Stomach smooth muscle (tissue), 2 donors: ENCODE data around the gene CFAP43.

ENCODE experiments used
- H3K27ac ChIP-seq: one replicate; pipeline ENCODE4 v1.7.0; 2013; ENCODE audit warnings: mild to moderate bottlenecking, low read length, inconsistent platforms
- H3K27me3 ChIP-seq, 2 donors: one replicate each; pipeline ENCODE4 v1.7.0; 2013; ENCODE audit warnings: low read length in 2 of 2; ENCODE audit not compliant: insufficient read depth in 2 of 2, control insufficient read depth in 1 of 2
- H3K36me3 ChIP-seq, 2 donors: one replicate each; pipeline ENCODE4 v1.7.0; 2013; ENCODE audit warnings: low read length in 2 of 2; ENCODE audit not compliant: control insufficient read depth in 2 of 2, insufficient read depth in 2 of 2
- H3K4me1 ChIP-seq: one replicate; pipeline ENCODE4 v1.7.0; 2013; ENCODE audit warnings: low read length; ENCODE audit not compliant: control insufficient read depth, insufficient read depth
- H3K4me3 ChIP-seq, 2 donors: one replicate each; pipeline ENCODE4 v1.7.0; 2013; ENCODE audit warnings: low read length in 2 of 2
- H3K9ac ChIP-seq, 2 donors: one replicate each; pipeline ENCODE4 v1.7.0; 2013; ENCODE audit warnings: low read length in 2 of 2, mild to moderate bottlenecking in 1 of 2
- H3K9me3 ChIP-seq, 2 donors: one replicate each; pipeline ENCODE4 v1.7.0; 2013; ENCODE audit warnings: low read length in 2 of 2; ENCODE audit not compliant: control insufficient read depth in 2 of 2
- donor health status: healthy.
- donor health status: Pancreatic carcinoma.

The CFAP43 gene, protein sequence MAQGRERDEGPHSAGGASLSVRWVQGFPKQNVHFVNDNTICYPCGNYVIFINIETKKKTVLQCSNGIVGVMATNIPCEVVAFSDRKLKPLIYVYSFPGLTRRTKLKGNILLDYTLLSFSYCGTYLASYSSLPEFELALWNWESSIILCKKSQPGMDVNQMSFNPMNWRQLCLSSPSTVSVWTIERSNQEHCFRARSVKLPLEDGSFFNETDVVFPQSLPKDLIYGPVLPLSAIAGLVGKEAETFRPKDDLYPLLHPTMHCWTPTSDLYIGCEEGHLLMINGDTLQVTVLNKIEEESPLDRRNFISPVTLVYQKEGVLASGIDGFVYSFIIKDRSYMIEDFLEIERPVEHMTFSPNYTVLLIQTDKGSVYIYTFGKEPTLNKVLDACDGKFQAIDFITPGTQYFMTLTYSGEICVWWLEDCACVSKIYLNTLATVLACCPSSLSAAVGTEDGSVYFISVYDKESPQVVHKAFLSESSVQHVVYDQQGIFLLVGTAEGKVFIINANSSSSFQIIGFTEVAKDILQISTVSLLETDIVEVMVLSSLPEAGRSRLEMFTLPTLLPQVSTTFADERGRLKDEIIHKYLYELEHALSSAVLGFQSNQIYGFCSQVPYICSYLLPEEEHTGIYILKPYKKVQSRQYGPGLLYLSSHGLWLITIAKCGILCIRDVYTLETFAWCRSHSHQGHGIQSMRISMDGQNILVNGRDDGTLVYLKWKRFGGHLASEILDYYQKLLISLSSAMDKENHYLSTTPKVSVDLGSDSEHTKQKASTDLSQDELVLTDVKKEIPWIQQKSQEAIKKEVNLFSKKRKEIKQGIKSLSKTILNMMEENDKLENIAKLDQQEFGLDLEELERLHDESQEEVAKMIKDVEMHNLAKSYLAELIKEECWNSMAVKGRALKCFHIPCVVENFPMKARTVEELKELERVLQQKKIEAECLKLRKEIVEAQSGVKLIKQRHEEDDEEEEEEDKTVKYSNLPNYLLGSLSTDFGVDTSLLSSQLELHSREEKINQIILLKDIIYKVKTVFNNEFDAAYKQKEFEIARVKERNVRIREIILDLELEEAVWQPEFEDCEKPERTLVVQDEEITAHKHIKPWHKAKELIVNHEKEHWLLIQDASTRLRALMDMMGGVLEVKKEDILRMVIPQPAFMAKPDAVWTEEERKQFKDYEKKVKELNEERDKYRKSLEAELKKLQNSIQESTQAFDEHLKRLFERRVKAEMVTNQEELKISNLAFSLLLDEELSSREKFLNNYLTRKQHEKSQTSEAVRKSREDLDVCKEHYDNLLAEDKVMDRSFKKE (N-terminal part only)

DNA sequence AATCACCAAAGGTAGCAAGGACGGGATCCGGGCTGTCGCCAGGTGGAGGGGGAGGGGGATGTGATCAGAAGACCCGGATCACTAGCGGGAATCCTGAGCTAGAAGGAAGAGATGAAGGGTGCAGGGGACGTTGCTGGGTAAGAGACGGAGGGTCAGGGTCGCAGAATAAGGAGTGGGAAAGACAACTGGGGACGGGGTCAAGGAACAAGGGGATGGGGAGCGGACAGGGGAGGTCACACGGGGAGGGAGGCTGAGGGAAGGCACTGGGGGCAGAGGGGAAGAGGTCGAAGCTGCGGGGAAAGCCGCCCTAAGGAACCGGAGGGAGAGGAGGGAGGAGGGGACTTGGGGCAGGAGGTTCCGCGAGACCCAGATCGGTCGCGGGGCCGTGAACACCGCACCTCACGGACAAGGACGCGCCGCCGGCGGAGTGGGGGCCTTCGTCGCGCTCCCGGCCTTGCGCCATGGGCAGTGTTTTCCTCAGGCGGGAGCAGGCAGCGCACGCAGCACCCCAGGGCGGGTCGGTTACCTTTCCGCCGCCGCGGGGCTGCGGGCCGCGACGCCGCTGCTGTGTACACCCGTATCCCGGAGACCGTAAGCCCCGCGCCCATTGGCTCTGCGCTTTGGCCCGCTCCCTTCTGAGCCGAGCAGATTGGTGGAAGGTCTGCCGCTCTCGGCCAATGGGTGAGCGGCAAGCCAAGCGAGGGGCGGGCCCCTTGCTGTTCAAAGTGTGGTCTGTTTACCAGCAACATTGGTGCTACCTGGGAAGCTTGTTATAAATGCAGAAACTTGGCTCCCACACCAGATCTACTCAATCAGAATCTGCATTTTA, at the start of gene CFAP43:
CFAP43 (minus strand) TSS at position 581 of the 829 bp plus-strand sequence; CDS start at position 463, 118 bp downstream.
- no peak within 1 kb of the TSS for H3K27ac ChIP-seq
- H3K4me3 ChIP-seq, result peak within 1 kb of the TSS; percentile 89 to 90
- no peaks in the 10 kb centered on the region for H3K9me3 ChIP-seq
- H3K27me3 ChIP-seq, result no peaks in the 10 kb centered on the region
- H3K9ac ChIP-seq, result peak within 1 kb of the TSS; percentile 80 to 86
- no peaks in the 10 kb centered on the region for H3K36me3 ChIP-seq
- peaks cover 9% of the 10 kb centered on the region for H3K4me1 ChIP-seq

DNA sequence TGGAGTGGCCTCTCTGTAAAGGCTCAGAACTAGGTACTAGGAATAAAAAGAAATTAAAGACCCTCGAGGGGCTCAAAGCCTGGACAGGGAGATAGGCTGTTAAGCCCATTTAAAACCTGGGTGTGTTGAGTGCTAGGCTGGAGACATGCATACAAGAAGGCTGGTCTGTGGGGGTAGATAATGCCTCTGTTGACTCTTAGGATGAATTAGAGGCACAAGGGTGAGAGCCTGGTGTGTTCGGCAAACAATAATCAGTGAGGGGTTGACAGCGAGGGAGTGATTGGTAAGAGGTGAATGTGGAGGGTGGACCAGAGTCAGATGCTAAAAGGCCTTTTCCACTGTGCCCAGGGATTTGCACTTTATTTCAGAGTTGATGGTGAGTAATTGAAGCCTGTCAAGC, 49.5 kb upstream of the CFAP43 start:
- Histone ChIP-seq H3K9me3 (no peaks in the 10 kb centered on the region), H3K4me3 (no peak overlapping the region), H3K27me3 (no peaks in the 10 kb centered on the region), H3K36me3 (no peaks in the 10 kb centered on the region), H3K27ac (no peak overlapping the region), H3K4me1 (no peaks in the 10 kb centered on the region), H3K9ac (no peak overlapping the region)

DNA sequence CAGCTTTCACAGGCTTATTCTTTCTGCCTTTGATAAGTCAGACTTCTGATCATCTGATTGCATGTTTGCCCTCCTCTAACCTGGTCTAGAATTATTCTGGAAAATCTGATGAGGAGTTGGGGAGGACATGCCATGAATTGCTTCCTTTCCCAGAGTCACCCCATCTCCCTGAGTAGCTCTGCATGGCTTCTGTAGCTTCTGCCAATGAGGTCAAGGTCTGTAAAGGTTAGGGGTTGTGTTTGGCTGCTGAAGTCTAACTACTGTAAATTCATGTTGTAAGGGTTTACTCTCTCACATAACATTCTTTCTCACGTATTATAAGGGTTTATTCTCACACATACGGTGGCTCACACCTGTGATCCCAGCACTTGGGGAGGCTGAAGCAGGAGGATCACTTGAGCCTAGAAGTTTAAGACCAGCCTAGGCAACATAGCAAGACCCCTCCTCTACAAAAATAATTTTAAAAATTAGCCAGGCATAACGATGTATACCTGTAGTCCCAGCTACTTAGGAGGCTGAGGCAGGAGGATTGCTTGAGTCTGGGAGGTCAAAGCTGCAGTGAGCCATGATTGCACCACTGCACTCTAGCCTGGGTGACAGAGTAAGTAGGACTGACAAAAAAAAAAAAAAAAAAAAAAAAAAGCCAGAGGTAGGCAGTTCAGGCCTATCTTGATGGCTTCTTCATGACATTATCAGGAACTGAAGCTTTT, 47.5 kb upstream of the CFAP43 start:
- H3K27me3 ChIP-seq, result peaks cover 4 to 14% of the 10 kb centered on the region in 2 donors
- no peaks in the 10 kb centered on the region for H3K36me3 ChIP-seq
- no peak overlapping the region for H3K27ac ChIP-seq
- H3K4me3 ChIP-seq, result no peak overlapping the region
- no peaks in the 10 kb centered on the region for H3K4me1 ChIP-seq
- no peaks in the 10 kb centered on the region for H3K9me3 ChIP-seq
- no peak overlapping the region for H3K9ac ChIP-seq

DNA sequence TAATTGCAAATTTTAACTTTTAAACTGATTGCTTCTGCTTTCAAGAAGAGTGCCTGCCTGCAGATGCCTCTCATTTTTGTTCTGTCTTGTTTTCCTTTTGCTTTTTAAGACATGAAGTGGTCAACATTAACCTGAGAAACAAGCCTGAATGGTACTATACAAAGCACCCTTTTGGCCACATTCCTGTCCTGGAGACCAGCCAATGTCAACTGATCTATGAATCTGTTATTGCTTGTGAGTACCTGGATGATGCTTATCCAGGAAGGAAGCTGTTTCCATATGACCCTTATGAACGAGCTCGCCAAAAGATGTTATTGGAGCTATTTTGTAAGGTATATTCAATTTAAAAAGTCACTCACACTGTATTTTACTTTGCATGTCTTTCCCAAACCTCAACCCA, 45.6 kb upstream of the CFAP43 start:
- Histone ChIP-seq H3K27me3 (peaks cover 9 to 17% of the 10 kb centered on the region in 2 donors), H3K36me3 (no peaks in the 10 kb centered on the region), H3K4me3 (no peak overlapping the region), H3K9ac (no peak overlapping the region), H3K9me3 (no peaks in the 10 kb centered on the region), H3K27ac (no peak overlapping the region), H3K4me1 (no peaks in the 10 kb centered on the region)

DNA sequence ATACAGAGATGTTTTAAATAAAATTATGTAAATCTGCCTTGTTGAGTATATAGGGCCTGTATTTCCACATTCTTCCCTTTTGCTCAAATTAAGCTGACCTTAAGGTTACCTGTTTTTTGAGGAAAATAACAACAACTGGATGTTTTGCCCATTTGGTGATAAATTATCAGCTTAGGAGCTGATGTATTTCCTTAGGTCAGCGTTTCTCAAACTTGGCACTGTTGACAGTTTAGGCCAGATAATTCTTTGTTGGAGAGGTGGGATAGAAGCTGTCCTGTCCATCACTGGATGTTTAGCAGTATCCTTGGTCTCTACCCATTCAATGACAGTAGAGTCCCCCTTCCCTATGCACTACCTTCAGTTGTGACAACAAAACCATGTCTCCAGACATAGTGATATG, 44.0 kb upstream of the CFAP43 start:
- H3K9ac ChIP-seq, result no peak overlapping the region
- no peak overlapping the region for H3K4me3 ChIP-seq
- H3K27ac ChIP-seq, result no peak overlapping the region
- no peaks in the 10 kb centered on the region for H3K36me3 ChIP-seq
- H3K4me1 ChIP-seq, result no peaks in the 10 kb centered on the region
- H3K27me3 ChIP-seq, result peaks cover 9 to 17% of the 10 kb centered on the region in 2 donors
- no peaks in the 10 kb centered on the region for H3K9me3 ChIP-seq

DNA sequence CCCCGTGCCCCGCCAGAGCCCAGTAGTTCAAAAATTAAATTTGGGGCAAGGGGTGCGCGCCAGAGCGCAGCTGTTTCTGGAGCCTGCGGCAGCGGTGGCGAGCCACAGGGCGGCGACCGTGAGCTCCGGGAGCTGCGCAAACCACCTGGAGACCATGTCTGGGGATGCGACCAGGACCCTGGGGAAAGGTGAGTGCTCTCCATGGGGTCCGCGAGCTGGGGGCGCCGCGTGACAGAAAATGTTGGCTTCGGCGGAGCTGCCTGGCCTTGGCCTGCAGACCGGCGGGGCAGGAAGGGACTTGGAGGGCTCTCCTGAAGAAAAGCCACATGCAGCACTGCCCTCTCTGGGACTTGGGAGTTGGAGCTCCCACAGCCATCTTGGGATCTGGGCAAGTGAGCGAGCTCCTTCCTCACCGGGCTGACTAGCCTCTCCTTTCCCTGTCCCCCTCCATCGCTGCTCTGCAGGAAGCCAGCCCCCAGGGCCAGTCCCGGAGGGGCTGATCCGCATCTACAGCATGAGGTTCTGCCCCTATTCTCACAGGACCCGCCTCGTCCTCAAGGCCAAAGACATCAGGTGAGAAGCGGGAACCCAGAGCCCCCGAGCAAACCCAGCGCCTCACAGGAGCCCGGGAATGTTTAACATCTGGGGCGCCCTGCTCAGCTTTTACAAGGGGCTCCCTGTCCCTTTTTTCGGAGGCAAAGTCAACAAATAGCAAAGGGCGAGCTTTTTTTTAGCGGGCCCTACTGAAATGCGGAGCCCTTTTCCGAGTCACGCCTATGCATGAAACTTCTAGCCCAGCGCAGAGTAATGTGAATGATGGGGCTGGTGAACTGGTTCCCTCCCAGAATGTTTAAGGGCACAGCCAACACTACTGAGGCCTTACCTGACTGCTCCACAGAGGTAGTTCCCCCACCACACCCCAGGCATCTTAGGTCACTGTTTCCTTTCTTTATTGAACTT, 42.9 kb upstream of the CFAP43 start:
- H3K4me3 ChIP-seq, result peak overlapping the region in 1 of 2 donors; percentile 9
- H3K4me1 ChIP-seq, result no peaks in the 10 kb centered on the region
- no peak overlapping the region for H3K27ac ChIP-seq
- H3K9ac ChIP-seq, result no peak overlapping the region
- no peaks in the 10 kb centered on the region for H3K36me3 ChIP-seq
- H3K27me3 ChIP-seq, result peaks cover 9 to 17% of the 10 kb centered on the region in 2 donors
- H3K9me3 ChIP-seq, result no peaks in the 10 kb centered on the region

GRCh38 chr10:104273899-104274575, 41.9 kb upstream of the CFAP43 start:
- H3K36me3 ChIP-seq, result no peaks in the 10 kb centered on the region
- H3K9ac ChIP-seq, result no peak overlapping the region
- peaks cover 5% of the 10 kb centered on the region for H3K4me1 ChIP-seq
- H3K4me3 ChIP-seq, result no peak overlapping the region
- H3K27ac ChIP-seq, result no peak overlapping the region
- no peaks in the 10 kb centered on the region for H3K9me3 ChIP-seq
- peaks cover 9 to 17% of the 10 kb centered on the region in 2 donors for H3K27me3 ChIP-seq

DNA sequence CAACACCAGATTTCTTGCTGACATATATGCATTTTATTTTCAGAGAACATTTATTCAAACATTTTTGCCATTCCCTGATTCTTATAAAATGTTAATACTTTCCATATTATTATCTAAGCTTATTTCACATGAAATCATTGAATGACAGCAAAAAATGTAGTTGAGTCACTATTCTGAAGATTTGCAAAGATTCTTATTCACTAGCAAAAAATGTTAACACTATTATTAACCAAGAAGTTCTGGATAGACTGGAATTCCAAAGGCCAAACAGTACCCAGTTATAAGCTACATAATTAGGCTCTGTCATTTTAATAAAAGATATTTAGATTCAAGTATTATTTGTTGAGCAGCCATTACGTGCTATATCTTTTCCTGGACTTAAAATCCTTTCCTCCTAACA, 41.1 kb upstream of the CFAP43 start:
- H3K4me3 ChIP-seq, result no peak overlapping the region
- no peaks in the 10 kb centered on the region for H3K36me3 ChIP-seq
- no peak overlapping the region for H3K27ac ChIP-seq
- no peak overlapping the region for H3K9ac ChIP-seq
- no peaks in the 10 kb centered on the region for H3K9me3 ChIP-seq
- H3K27me3 ChIP-seq, result peaks cover 9 to 17% of the 10 kb centered on the region in 2 donors
- peaks cover 7% of the 10 kb centered on the region for H3K4me1 ChIP-seq
